Endothelial cell of umbilical vein (primary cell): ENCODE data around the gene TNNI3K. TPM values are rescaled to one million over a fixed set of nuclear protein-coding genes. Genes with fewer than 3 reads are reported as not detected.

Experiments
- BruUV-seq: library from RNA; stranded (reverse); fragments of 400-500 nt; replicated peaks from 2 replicates; lab custom pipeline; 2021; lab: Mats Ljungman, UMichigan
- CTCF ChIA-PET: fragments of 300-600, 350-600 bp; sonication (Branson Sonifier 250); formaldehyde crosslinking; loops from one replicate; lab custom pipeline; 2021; ENCODE audit warnings: antibody characterized with exemption, inconsistent platforms; lab: Charles Lee
- POLR2A ChIA-PET: fragments of 300-600, 350-600 bp; sonication (Branson Sonifier 250); formaldehyde crosslinking; loops from one replicate; lab custom pipeline; 2021; ENCODE audit warnings: antibody characterized with exemption, inconsistent platforms; lab: Charles Lee
- DNase-seq: peaks from one replicate; pipeline ENCODE4 v3.0.0-alpha.2; 2011; ENCODE audit warnings: low read depth, low spot score
- FAIRE-seq: peaks from 2 replicates; lab custom pipeline; 2011; peaks lifted over from hg19 to GRCh38; lab: Jason Lieb, UNC
- H2AFZ ChIP-seq: 2 replicates; pipeline ENCODE4 v1.6.0; 2012; ENCODE audit warnings: low read depth, low read length, control low read depth, inconsistent platforms
- H3K27ac ChIP-seq: 2 replicates; pipeline ENCODE4 v1.5.1; 2011; ENCODE audit warnings: low read depth, mild to moderate bottlenecking, control low read depth, low read length, moderate library complexity; ENCODE audit not compliant: insufficient read depth
- H3K27me3 ChIP-seq, 2 experiments: 2 replicates each; pipeline versions ENCODE4 v1.6.0 to v1.6.1; 2011; ENCODE audit warnings: low read length in 2 of 2, mixed read lengths in 1 of 2; ENCODE audit not compliant: control insufficient read depth in 2 of 2, insufficient read depth in 2 of 2
- H3K36me3 ChIP-seq, 2 experiments: 2 replicates in 1 of 2; 3 replicates in 1 of 2; pipeline ENCODE4 v1.5.1; 2011; ENCODE audit warnings: low read length in 2 of 2, mild to moderate bottlenecking in 1 of 2, moderate library complexity in 1 of 2; ENCODE audit not compliant: control insufficient read depth in 2 of 2, insufficient read depth in 2 of 2; ENCODE audit errors: extremely low read depth in 1 of 2
- H3K4me1 ChIP-seq: 3 replicates; pipeline ENCODE4 v1.5.1; 2011; ENCODE audit warnings: mild to moderate bottlenecking, low read length; ENCODE audit not compliant: control insufficient read depth, insufficient read depth; ENCODE audit errors: extremely low read depth
- H3K4me2 ChIP-seq: 2 replicates; pipeline ENCODE4 v1.6.1; 2011; ENCODE audit warnings: low read length, control low read depth, mixed read lengths; ENCODE audit not compliant: insufficient read depth
- H3K4me3 ChIP-seq, 3 experiments: fragments of 200-600 bp in 1 of 3; sonication (generic), shearing (Covaris generic) in 1 of 3; replicated peaks in 1 of 3; 2 replicates each; pipeline ENCODE4 v1.5.1; 2011 to 2016; ENCODE audit warnings: control low read depth in 3 of 3, low read length in 3 of 3, mild to moderate bottlenecking in 2 of 3, inconsistent platforms in 1 of 3, low read depth in 1 of 3, moderate library complexity in 1 of 3; ENCODE audit not compliant: insufficient read depth in 1 of 3
- H3K79me2 ChIP-seq: 2 replicates; pipeline ENCODE4 v1.6.0; 2012; ENCODE audit warnings: low read length, inconsistent platforms; ENCODE audit not compliant: control insufficient read depth, insufficient read depth
- H3K9ac ChIP-seq: replicated peaks from 2 replicates; pipeline ENCODE3; 2011; ENCODE audit warnings: low read length, control low read depth; ENCODE audit not compliant: insufficient read depth; ENCODE audit errors: extremely low read depth
- H3K9me1 ChIP-seq: replicated peaks from 3 replicates; pipeline ENCODE4 v1.6.0; 2011; ENCODE audit warnings: mild to moderate bottlenecking, low read length; ENCODE audit not compliant: control insufficient read depth, insufficient read depth; ENCODE audit errors: extremely low read depth
- H3K9me3 ChIP-seq: replicated peaks from 2 replicates; pipeline ENCODE4 v1.5.1; 2012; ENCODE audit warnings: low read length, inconsistent platforms; ENCODE audit not compliant: control insufficient read depth, insufficient read depth
- H4K20me1 ChIP-seq: replicated peaks from 2 replicates; pipeline ENCODE3; 2011; ENCODE audit warnings: mild to moderate bottlenecking, low read length; ENCODE audit not compliant: control insufficient read depth, insufficient read depth; ENCODE audit errors: extremely low read depth
- EZH2 ChIP-seq: IDR thresholded peaks from 2 replicates; pipeline ENCODE4 v1.6.1; 2012; ENCODE audit warnings: borderline replicate concordance, low read depth, mild to moderate bottlenecking, moderate library complexity, low read length, inconsistent platforms; ENCODE audit not compliant: severe bottlenecking
- FOS ChIP-seq: IDR thresholded peaks from 2 replicates; pipeline ENCODE4 v1.6.1; 2011; ENCODE audit warnings: mild to moderate bottlenecking, low read length, moderate library complexity, borderline replicate concordance; ENCODE audit not compliant: insufficient read depth
- GATA2 ChIP-seq: IDR thresholded peaks from 2 replicates; pipeline ENCODE4 v1.7.0; 2011; ENCODE audit warnings: low read depth, mild to moderate bottlenecking, moderate library complexity, mixed read lengths, low read length; ENCODE audit not compliant: insufficient read length, insufficient read depth
- JUN ChIP-seq: IDR thresholded peaks from 2 replicates; pipeline ENCODE4 v1.6.1; 2011; ENCODE audit warnings: borderline replicate concordance, low read depth; ENCODE audit not compliant: insufficient read length, insufficient read depth
- MYC ChIP-seq: IDR thresholded peaks from one replicate; pipeline ENCODE4 v1.6.1; 2011; ENCODE audit warnings: mild to moderate bottlenecking, low read depth, low read length
- POLR2A ChIP-seq: IDR thresholded peaks from 2 replicates; pipeline ENCODE4 v1.6.1; 2012; ENCODE audit warnings: low read depth, mild to moderate bottlenecking, control low read depth, low read length
- POLR2AphosphoS5 ChIP-seq: IDR thresholded peaks from 2 replicates; pipeline ENCODE4 v1.6.1; 2012; ENCODE audit warnings: low read depth, mild to moderate bottlenecking, control low read depth, low read length, moderate library complexity; ENCODE audit not compliant: insufficient read depth
- dilution Hi-C: fragments of 300-500 bp; cut with MboI; formaldehyde crosslinking; loops from one replicate; pipeline ENCODE4 v1.15.0; 2019; ENCODE audit warnings: low sequenced_read_pairs; ENCODE audit not compliant: extremely low pct_ligation_motif_present
- intact Hi-C: fragments of 100-400 bp; cut with micrococcal nuclease; formaldehyde crosslinking; loops from one replicate; pipeline ENCODE4 v1.10.0; 2022
- polyA plus RNA-seq, 4 experiments: library from polyadenylated mRNA; depleted of rRNA in 3 of 4; stranded (reverse) in 3 of 4; unstranded in 1 of 4; fragments of >200 nt; gene quantifications; 2 replicates each; pipeline versions ENCODE4 v1.2.1 to v1.2.3, GENCODE V29; 2011 to 2012; ENCODE audit warnings: missing spikeins in 1 of 4
- total RNA-seq: library from RNA; stranded (reverse); gene quantifications from 2 replicates; pipeline ENCODE4 v1.2.3, GENCODE V29; 2021
- TF ChIP-seq, protein P1 (sequence below): IDR thresholded peaks from 2 replicates; pipeline ENCODE4 v1.6.1; 2011; ENCODE audit not compliant: insufficient read depth, insufficient read length
- TF ChIP-seq, protein P2 (sequence below), 2 donors: IDR thresholded peaks; 1 replicate in 1 of 2; 2 replicates in 1 of 2; pipeline ENCODE4 v1.5.1; 2011; ENCODE audit warnings: low read length in 2 of 2, mild to moderate bottlenecking in 2 of 2, moderate library complexity in 2 of 2, control low read depth in 1 of 2, inconsistent platforms in 1 of 2, low read depth in 1 of 2; ENCODE audit not compliant: insufficient read depth in 1 of 2; ENCODE audit errors: extremely low read depth in 1 of 2

The TNNI3K gene
- total and polyA plus RNA-seq, 2 donors (not counting 3 experiments of a cell fraction or from before 2014, with no cell fraction given), result 0.69 TPM; not detected in 1

DNA sequence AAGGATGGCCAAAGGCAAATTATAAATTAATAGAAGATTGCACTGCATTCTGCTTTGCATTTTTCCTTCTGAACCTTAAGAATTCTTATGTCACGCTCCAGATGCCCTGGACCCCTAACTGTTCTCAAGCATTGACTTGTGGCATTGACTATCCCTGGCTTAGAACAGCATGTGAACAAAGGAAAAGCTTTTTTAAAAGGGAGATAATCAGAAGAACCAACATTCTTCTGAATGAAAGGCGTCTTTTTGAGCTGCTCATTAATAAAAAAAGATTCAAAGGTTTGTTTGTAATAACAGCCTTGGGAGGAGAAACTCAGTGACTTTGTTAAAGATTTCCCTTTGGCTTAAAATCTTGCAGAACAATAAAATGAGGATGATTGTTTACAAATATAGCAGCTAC lies 105.5 kb downstream of the TNNI3K start:
- no peak for FAIRE-seq
- no peak overlapping the region for H3K9ac ChIP-seq
- CTCF ChIA-PET, result no interaction called here

More for the DNA sequence above, 105.5 kb downstream of the TNNI3K start:
- dilution Hi-C loops, result no loop called here
- intact Hi-C loops, result no loop called here
- no peaks in the 10 kb centered on the region for H3K9me3 ChIP-seq
- no peak overlapping the region for H3K4me3 ChIP-seq
- H3K36me3 ChIP-seq, result no peaks in the 10 kb centered on the region
- POLR2A ChIA-PET, result no interaction called here
- no peaks in the 10 kb centered on the region for H3K79me2 ChIP-seq
- no peaks in the 10 kb centered on the region for H4K20me1 ChIP-seq
- H2AFZ ChIP-seq, result no peak overlapping the region
- TF ChIP-seq, protein P1, sequence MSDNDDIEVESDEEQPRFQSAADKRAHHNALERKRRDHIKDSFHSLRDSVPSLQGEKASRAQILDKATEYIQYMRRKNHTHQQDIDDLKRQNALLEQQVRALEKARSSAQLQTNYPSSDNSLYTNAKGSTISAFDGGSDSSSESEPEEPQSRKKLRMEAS, result no peak
- TF ChIP-seq POLR2AphosphoS5, result no peak
- TF ChIP-seq JUN, result no peak
- no peak for TF ChIP-seq EZH2
- no peak for TF ChIP-seq MYC
- TF ChIP-seq GATA2, result no peak
- TF ChIP-seq, protein P2, sequence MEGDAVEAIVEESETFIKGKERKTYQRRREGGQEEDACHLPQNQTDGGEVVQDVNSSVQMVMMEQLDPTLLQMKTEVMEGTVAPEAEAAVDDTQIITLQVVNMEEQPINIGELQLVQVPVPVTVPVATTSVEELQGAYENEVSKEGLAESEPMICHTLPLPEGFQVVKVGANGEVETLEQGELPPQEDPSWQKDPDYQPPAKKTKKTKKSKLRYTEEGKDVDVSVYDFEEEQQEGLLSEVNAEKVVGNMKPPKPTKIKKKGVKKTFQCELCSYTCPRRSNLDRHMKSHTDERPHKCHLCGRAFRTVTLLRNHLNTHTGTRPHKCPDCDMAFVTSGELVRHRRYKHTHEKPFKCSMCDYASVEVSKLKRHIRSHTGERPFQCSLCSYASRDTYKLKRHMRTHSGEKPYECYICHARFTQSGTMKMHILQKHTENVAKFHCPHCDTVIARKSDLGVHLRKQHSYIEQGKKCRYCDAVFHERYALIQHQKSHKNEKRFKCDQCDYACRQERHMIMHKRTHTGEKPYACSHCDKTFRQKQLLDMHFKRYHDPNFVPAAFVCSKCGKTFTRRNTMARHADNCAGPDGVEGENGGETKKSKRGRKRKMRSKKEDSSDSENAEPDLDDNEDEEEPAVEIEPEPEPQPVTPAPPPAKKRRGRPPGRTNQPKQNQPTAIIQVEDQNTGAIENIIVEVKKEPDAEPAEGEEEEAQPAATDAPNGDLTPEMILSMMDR (IDR thresholded peaks at IDR 0.05; ENCODE audit: extremely low read depth in 1 of 2, insufficient read depth in 1 of 2, low read depth in 1 of 2, low read length in 2 of 2), result no peak
- TF ChIP-seq POLR2A, result no peak
- TF ChIP-seq FOS, result no peak
- H3K27me3 ChIP-seq, result no peaks in the 10 kb centered on the region
- no TSS peak for BruUV-seq
- no peaks in the 10 kb centered on the region for H3K9me1 ChIP-seq
- no peak for DNase-seq
- no peaks in the 10 kb centered on the region for H3K4me1 ChIP-seq
- H3K27ac ChIP-seq, result no peak overlapping the region
- H3K4me2 ChIP-seq, result no peak overlapping the region
